Lung (tissue), 12 donors: ENCODE measurements around the gene MYO5C. TPM values are rescaled to one million over a fixed set of nuclear protein-coding genes. Genes with fewer than 3 reads are reported as not detected.

Source experiments
- ATAC-seq: fragments of 200-7000 bp; cut with Tn5 transposase; one replicate; pipeline ENCODE4 v1.9.1; 2020; ENCODE audit warnings: moderate number of reproducible peaks; ENCODE audit not compliant: insufficient read depth, low FRiP score
- DNase-seq, 3 donors: peaks; one replicate each; pipeline ENCODE4 v3.0.0-alpha.2; 2013 to 2017
- H3K27ac ChIP-seq, 2 donors: one replicate each; pipeline ENCODE4 v1.5.1; 2013; ENCODE audit warnings: mild to moderate bottlenecking in 2 of 2, moderate library complexity in 2 of 2, control low read depth in 1 of 2, inconsistent platforms in 1 of 2, low read depth in 1 of 2, low read length in 1 of 2
- H3K27me3 ChIP-seq, 3 donors: one replicate each; pipeline ENCODE4 v1.5.1; 2013; ENCODE audit warnings: low read length in 2 of 3; ENCODE audit not compliant: control insufficient read depth in 3 of 3, insufficient read depth in 3 of 3
- H3K36me3 ChIP-seq, 4 donors: one replicate each; pipeline ENCODE4 v1.5.1; 2013; ENCODE audit warnings: low read length in 4 of 4, mild to moderate bottlenecking in 1 of 4, moderate library complexity in 1 of 4; ENCODE audit not compliant: control insufficient read depth in 4 of 4, insufficient read depth in 4 of 4
- H3K4me1 ChIP-seq, 5 donors: one replicate each; pipeline ENCODE4 v1.5.1; 2013; ENCODE audit warnings: low read length in 5 of 5, mild to moderate bottlenecking in 2 of 5, moderate library complexity in 1 of 5; ENCODE audit not compliant: control insufficient read depth in 5 of 5, insufficient read depth in 5 of 5
- H3K4me3 ChIP-seq: one replicate; pipeline ENCODE4 v1.5.1; 2013; ENCODE audit warnings: mild to moderate bottlenecking, control low read depth, moderate library complexity
- H3K9ac ChIP-seq, 2 donors: one replicate each; pipeline ENCODE4 v1.5.1; 2013; ENCODE audit warnings: low read length in 2 of 2, control low read depth in 1 of 2; ENCODE audit not compliant: insufficient read depth in 1 of 2
- H3K9me3 ChIP-seq, 4 donors: one replicate each; pipeline ENCODE4 v1.5.1; 2013; ENCODE audit warnings: low read length in 3 of 4, mild to moderate bottlenecking in 1 of 4, moderate library complexity in 1 of 4; ENCODE audit not compliant: control insufficient read depth in 4 of 4, insufficient read depth in 3 of 4
- CTCF ChIP-seq: IDR thresholded peaks from 2 replicates; pipeline ENCODE4 v1.5.1; 2012; ENCODE audit warnings: mild to moderate bottlenecking; ENCODE audit errors: control extremely low read depth, extremely low read depth
- WGBS, 2 donors: extraction: QIAGEN DNeasy Blood & Tissue Kit; methylation state at CpG; one replicate each; pipeline ENCODE4 v1.1.7; 2013; 5-methylcytosine and 5-hydroxymethylcytosine counted together
- polyA plus RNA-seq, 2 donors: library from polyadenylated mRNA; stranded (reverse); fragments of 200-250 nt; gene quantifications; one replicate each; pipeline ENCODE4 v1.2.1, GENCODE V29; 2013
- total RNA-seq, 2 donors: library from RNA; depleted of rRNA in 1 of 2; stranded (reverse); fragments of >200 nt in 1 of 2; gene quantifications; one replicate each; pipeline ENCODE4 v1.2.1, GENCODE V29; 2014 to 2021
- donor health status: control.
- donor health status: control.
- donor health status: Bipolar disorder and iron deficiency.
- donor health status: healthy.
- donor health status: DM: yes; HTN: yes; CAD: no.

MYO5C gene
- total and polyA plus RNA-seq, 4 donors: 11.1 to 70.1 (median 40.0) TPM

GRCh38 chr15:52164631-52165265, 130.9 kb downstream of the MYO5C start:
- 76 to 88% methylated on average over 2 of the region's 2 CpGs for WGBS, 2 donors

GRCh38 chr15:52163321-52164190, 132.0 kb downstream of the MYO5C start:
- 93 to 97% methylated on average over 19 of the region's 19 CpGs for WGBS, 2 donors
- TF ChIP-seq CTCF: no peak
- DNase-seq: no peak

More at GRCh38 chr15:52164631-52165265, 130.9 kb downstream of the MYO5C start:
- Histone ChIP-seq H3K4me3 (no peak overlapping the region), H3K36me3 (peaks cover 0 to 3% (median 0%) of the 10 kb centered on the region in 4 donors), H3K27ac (no peak overlapping the region), H3K4me1 (no peaks in the 10 kb centered on the region), H3K27me3 (no peaks in the 10 kb centered on the region), H3K9me3 (no peaks in the 10 kb centered on the region), H3K9ac (no peak overlapping the region)
- no peak for TF ChIP-seq CTCF
- no peak for ATAC-seq
- DNase-seq: no peak

GRCh38 chr15:52162876-52163275, 132.7 kb downstream of the MYO5C start:
- Histone ChIP-seq H3K27me3 (no peaks in the 10 kb centered on the region), H3K27ac (no peak overlapping the region), H3K9ac (no peak overlapping the region), H3K9me3 (no peaks in the 10 kb centered on the region), H3K36me3 (peaks cover 0 to 3% (median under 1%) of the 10 kb centered on the region in 4 donors), H3K4me3 (no peak overlapping the region), H3K4me1 (no peaks in the 10 kb centered on the region)
- no peak for TF ChIP-seq CTCF
- no peak for ATAC-seq
- DNase-seq: no peak
- 91 to 94% methylated on average over 22 of the region's 22 CpGs for WGBS, 2 donors

More at GRCh38 chr15:52163321-52164190, 132.0 kb downstream of the MYO5C start:
- Histone ChIP-seq H3K9ac (no peak overlapping the region), H3K36me3 (peaks cover 0 to 3% (median under 1%) of the 10 kb centered on the region in 4 donors), H3K27ac (no peak overlapping the region), H3K9me3 (no peaks in the 10 kb centered on the region), H3K27me3 (no peaks in the 10 kb centered on the region), H3K4me3 (no peak overlapping the region), H3K4me1 (no peaks in the 10 kb centered on the region)
- ATAC-seq: no peak
